ENCODE data around the gene RPL10.

RPL10 gene

DNA sequence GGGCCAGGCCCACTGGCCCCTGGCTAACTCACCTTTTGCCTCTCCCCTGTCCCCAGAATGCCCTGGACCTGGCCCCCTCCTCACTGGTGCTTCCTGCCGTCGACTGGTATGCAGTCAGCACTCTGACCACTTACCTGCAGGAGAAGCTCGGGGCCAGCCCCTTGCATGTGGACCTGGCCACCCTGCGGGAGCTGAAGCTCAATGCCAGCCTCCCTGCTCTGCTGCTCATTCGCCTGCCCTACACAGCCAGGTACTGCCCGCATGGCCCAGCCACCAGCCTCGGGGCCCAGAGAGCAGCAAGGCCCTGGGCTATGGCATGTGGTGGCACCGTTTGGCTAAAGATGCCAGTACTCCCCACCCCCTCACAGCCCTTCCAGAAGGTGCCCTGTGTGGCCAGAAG, 34.0 kb downstream of the RPL10 start:
- TF ChIP-seq, protein P1, sequence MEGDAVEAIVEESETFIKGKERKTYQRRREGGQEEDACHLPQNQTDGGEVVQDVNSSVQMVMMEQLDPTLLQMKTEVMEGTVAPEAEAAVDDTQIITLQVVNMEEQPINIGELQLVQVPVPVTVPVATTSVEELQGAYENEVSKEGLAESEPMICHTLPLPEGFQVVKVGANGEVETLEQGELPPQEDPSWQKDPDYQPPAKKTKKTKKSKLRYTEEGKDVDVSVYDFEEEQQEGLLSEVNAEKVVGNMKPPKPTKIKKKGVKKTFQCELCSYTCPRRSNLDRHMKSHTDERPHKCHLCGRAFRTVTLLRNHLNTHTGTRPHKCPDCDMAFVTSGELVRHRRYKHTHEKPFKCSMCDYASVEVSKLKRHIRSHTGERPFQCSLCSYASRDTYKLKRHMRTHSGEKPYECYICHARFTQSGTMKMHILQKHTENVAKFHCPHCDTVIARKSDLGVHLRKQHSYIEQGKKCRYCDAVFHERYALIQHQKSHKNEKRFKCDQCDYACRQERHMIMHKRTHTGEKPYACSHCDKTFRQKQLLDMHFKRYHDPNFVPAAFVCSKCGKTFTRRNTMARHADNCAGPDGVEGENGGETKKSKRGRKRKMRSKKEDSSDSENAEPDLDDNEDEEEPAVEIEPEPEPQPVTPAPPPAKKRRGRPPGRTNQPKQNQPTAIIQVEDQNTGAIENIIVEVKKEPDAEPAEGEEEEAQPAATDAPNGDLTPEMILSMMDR (IDR thresholded peaks at IDR 0.05), result no peak
- Mint-ChIP-seq H3K27me3 (ENCODE audit: low read depth, poor library complexity) (peaks cover 6% of the 10 kb centered on the region), H3K4me1 (peaks cover 33% of the 10 kb centered on the region), H3K36me3 (ENCODE audit: low read depth) (peaks cover 27% of the 10 kb centered on the region), H3K4me3 (no peak overlapping the region), H3K27ac (no peak overlapping the region), H3K9me3 (peaks cover 62% of the 10 kb centered on the region)
- DNase-seq, result no peak

DNA sequence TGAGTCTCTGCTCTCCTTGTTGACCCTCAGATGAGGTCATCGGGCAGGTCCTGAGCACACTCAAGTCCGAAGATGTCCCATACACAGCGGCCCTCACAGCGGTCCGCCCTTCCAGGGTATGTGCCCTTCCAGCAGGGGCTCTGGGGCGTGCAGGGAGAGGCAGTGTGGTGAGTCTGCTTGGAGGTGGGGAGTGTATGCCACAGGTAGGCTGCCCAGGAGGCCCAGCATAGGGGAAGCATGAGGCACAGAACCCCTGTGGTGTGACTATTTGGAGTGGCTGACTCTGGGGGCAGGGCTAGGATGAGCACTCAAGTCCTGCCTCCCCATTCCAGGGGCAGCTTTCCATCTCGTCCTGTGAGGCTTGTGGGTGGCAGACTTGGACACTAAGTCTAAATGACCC, 35.4 kb downstream of the RPL10 start:
- TF ChIP-seq, protein P1 (IDR thresholded peaks at IDR 0.05), result no peak
- peaks cover 6% of the 10 kb centered on the region for H3K27me3 Mint-ChIP-seq (ENCODE audit: low read depth, poor library complexity)
- peaks cover 36% of the 10 kb centered on the region for H3K4me1 Mint-ChIP-seq
- H3K4me3 Mint-ChIP-seq, result no peak overlapping the region
- H3K36me3 Mint-ChIP-seq (ENCODE audit: low read depth), result peaks cover 27% of the 10 kb centered on the region
- peaks cover 62% of the 10 kb centered on the region for H3K9me3 Mint-ChIP-seq
- no peak overlapping the region for H3K27ac Mint-ChIP-seq
- DNase-seq, result no peak

DNA sequence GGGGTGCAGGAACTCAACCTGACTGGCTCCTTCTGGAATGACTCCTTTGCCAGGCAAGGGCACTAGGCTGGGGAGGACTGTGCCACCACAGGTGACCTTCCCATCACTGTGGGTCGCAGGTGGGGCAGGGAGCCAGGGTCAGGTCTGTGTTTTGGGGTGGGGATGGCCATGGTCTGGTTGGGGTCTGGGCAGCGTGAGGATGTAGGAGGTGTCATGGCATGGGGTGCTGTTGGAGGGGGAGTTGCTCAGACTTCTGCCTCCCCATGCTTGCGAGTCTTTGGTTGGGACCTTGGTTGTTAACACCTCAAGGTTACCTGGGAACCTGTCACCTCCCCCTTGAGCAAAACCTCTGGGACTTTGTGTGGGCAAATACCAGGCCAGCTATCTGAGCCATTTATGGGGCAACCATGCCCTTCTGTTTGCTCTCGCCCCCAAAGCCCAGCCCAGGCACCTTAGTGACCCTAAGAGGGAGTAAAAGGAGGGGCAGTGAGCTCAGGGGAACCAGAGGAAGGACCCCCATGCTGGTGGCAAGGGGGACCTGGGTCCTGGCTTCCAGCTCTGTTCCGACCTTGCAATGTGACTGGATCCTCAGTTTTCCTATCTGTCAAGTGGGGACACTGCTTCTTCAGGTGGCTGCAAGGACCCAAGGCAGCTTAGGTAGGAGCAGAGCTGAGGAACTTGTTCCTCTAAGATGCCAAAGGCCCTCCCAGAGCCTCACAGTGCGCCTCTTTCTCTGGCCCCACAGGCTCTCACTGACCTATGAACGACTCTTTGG, 36.4 kb downstream of the RPL10 start:
- Mint-ChIP-seq H3K4me1 (peaks cover 33% of the 10 kb centered on the region), H3K27ac (no peak overlapping the region), H3K36me3 (ENCODE audit: low read depth) (peaks cover 27% of the 10 kb centered on the region), H3K4me3 (no peak overlapping the region), H3K9me3 (peaks cover 63% of the 10 kb centered on the region), H3K27me3 (ENCODE audit: low read depth, poor library complexity) (peaks cover 6% of the 10 kb centered on the region)
- TF ChIP-seq, protein P1 (IDR thresholded peaks at IDR 0.05), result no peak
- DNase-seq, result no peak

DNA sequence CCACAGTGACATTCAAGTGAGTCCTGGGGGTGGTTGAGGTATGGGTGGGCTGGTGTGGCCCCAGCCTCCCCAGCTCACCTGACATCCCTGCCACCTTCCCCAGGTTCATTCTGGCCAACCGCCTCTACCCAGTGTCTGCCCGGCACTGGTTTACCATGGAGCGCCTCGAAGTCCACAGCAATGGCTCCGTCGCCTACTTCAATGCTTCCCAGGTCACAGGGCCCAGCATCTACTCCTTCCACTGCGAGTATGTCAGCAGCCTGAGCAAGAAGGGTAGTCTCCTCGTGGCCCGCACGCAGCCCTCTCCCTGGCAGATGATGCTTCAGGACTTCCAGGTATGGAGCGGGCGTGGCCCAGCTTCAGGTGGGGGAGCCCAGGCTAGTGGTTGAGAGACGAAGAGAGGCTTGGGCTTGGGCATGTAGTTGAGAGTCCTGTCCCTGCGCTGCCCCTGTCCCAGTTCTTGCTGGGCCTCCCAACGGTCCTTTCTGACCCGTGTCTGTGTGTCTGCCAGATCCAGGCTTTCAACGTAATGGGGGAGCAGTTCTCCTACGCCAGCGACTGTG, 37.1 kb downstream of the RPL10 start:
- no peak for DNase-seq
- H3K27ac Mint-ChIP-seq, result no peak overlapping the region
- peaks cover 65% of the 10 kb centered on the region for H3K9me3 Mint-ChIP-seq
- peaks cover 29% of the 10 kb centered on the region for H3K4me1 Mint-ChIP-seq
- peaks cover 27% of the 10 kb centered on the region for H3K36me3 Mint-ChIP-seq (ENCODE audit: low read depth)
- H3K27me3 Mint-ChIP-seq (ENCODE audit: low read depth, poor library complexity), result peaks cover 6% of the 10 kb centered on the region
- TF ChIP-seq, protein P1 (IDR thresholded peaks at IDR 0.05), result no peak
- H3K4me3 Mint-ChIP-seq, result no peak overlapping the region

DNA sequence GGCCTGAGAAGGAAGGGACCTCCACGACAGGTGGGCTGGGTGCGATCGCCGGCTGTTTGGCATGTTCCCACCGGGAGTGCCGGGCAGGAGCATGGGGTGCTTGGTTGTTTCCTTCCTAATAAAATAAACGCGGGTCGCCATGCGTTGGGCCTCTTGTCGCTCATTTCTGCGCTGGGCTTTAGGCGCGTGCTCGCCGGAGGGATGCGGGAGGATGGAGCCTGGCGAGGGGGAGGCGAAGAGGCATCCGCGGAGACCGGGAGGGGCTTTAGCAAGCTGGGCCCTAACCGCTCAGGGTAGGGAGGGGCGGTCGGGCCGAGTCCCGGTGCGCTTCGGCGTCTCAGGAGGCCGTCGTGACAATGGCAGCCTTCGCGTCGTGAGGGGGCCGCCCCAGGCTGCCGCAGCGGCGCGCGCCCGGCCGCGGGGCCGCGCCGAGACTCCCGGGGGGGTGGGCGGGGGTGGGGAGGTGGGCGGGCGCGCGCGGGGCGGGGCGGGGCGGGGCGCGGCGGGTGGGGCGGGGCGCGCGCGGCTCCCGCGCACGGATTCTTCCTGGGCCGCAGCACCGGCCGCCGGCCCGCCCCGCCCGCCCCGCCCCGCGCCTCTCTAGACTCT, 38.3 kb downstream of the RPL10 start:
- peak; percentile 49 for DNase-seq
- H3K4me1 Mint-ChIP-seq, result peaks cover 20% of the 10 kb centered on the region
- peak overlapping the region; percentile 80 for H3K4me3 Mint-ChIP-seq
- TF ChIP-seq, protein P1 (IDR thresholded peaks at IDR 0.05), result no peak
- H3K27ac Mint-ChIP-seq, result peak overlapping the region; percentile 66
- peaks cover 67% of the 10 kb centered on the region for H3K9me3 Mint-ChIP-seq
- H3K36me3 Mint-ChIP-seq (ENCODE audit: low read depth), result peaks cover 19% of the 10 kb centered on the region
- peaks cover 6% of the 10 kb centered on the region for H3K27me3 Mint-ChIP-seq (ENCODE audit: low read depth, poor library complexity)

All from nephron progenitor cell (in vitro differentiated cells).